ENCODE measurements around the gene COL26A1. TPM values are rescaled to one million over a fixed set of nuclear protein-coding genes. Genes with fewer than 3 reads are reported as not detected.

COL26A1 gene
- total RNA-seq, 4 donors from 2014 or later = 0.20 to 0.30 (median 0.21) TPM; not detected in 1

GRCh38 chr7:101555269-101555920 is 192.7 kb downstream of the COL26A1 start:
- WGBS, 2 donors = 84 to 86% methylated on average over 8 to 12 of the region's 12 CpGs
- no peak overlapping the region for H3K4me3 ChIP-seq
- TF ChIP-seq CTCF (IDR thresholded peaks at IDR 0.05) (no peak), EP300 (IDR thresholded peaks at IDR 0.05) (no peak), POLR2A (IDR thresholded peaks at IDR 0.05) (no peak)
- no peaks in the 10 kb centered on the region for H3K36me3 ChIP-seq
- DNase-seq (ENCODE audit: low spot score in 2 of 2) = no peak
- peaks cover 0 to 8% (median 0%) of the 10 kb centered on the region in 4 donors for H3K4me1 ChIP-seq
- no peaks in the 10 kb centered on the region for H3K9me3 ChIP-seq
- no peak overlapping the region for H3K27ac ChIP-seq
- no peaks in the 10 kb centered on the region for H3K27me3 ChIP-seq

GRCh38 chr7:101555921-101556275 is 193.2 kb downstream of the COL26A1 start:
- WGBS, 2 donors = 67 to 73% methylated on average over 3 of the region's 3 CpGs

GRCh38 chr7:101556453-101556968 is 193.8 kb downstream of the COL26A1 start:
- no peak for DNase-seq (ENCODE audit: low spot score in 2 of 2)
- Histone ChIP-seq H3K36me3 (no peaks in the 10 kb centered on the region), H3K9me3 (no peaks in the 10 kb centered on the region), H3K4me1 (no peaks in the 10 kb centered on the region), H3K27ac (no peak overlapping the region), H3K27me3 (no peaks in the 10 kb centered on the region), H3K4me3 (no peak overlapping the region)
- 87 to 90% methylated on average over 1 of the region's 1 CpG for WGBS, 2 donors
- TF ChIP-seq EP300 (IDR thresholded peaks at IDR 0.05) (no peak), CTCF (IDR thresholded peaks at IDR 0.05) (no peak), POLR2A (IDR thresholded peaks at IDR 0.05) (no peak)

More at GRCh38 chr7:101555921-101556275, 193.2 kb downstream of the COL26A1 start:
- no peaks in the 10 kb centered on the region for H3K27me3 ChIP-seq
- H3K4me3 ChIP-seq = no peak overlapping the region
- peaks cover 0 to 5% (median 0%) of the 10 kb centered on the region in 4 donors for H3K4me1 ChIP-seq
- no peaks in the 10 kb centered on the region for H3K36me3 ChIP-seq
- DNase-seq (ENCODE audit: low spot score in 2 of 2) = no peak
- no peak overlapping the region for H3K27ac ChIP-seq
- no peaks in the 10 kb centered on the region for H3K9me3 ChIP-seq
- no peak for TF ChIP-seq EP300 (IDR thresholded peaks at IDR 0.05)

GRCh38 chr7:101557421-101557820 is 194.7 kb downstream of the COL26A1 start:
- Histone ChIP-seq H3K4me1 (no peaks in the 10 kb centered on the region), H3K27me3 (peaks cover 0 to 5% of the 10 kb centered on the region in 2 donors), H3K27ac (no peak overlapping the region), H3K9me3 (no peaks in the 10 kb centered on the region), H3K36me3 (no peaks in the 10 kb centered on the region), H3K4me3 (no peak overlapping the region)
- TF ChIP-seq EP300 (IDR thresholded peaks at IDR 0.05) (no peak), POLR2A (IDR thresholded peaks at IDR 0.05) (no peak), CTCF (IDR thresholded peaks at IDR 0.05) (no peak)
- WGBS, 2 donors = 76 to 86% methylated on average over 3 to 5 of the region's 8 CpGs
- DNase-seq (ENCODE audit: low spot score in 2 of 2) = no peak

GRCh38 chr7:101557978-101558741 is 195.5 kb downstream of the COL26A1 start:
- Histone ChIP-seq H3K9me3 (no peaks in the 10 kb centered on the region), H3K27ac (no peak overlapping the region), H3K4me3 (no peak overlapping the region), H3K36me3 (no peaks in the 10 kb centered on the region), H3K4me1 (no peaks in the 10 kb centered on the region), H3K27me3 (peaks cover 0 to 12% of the 10 kb centered on the region in 2 donors)
- DNase-seq (ENCODE audit: low spot score in 2 of 2) = no peak
- WGBS, 2 donors = 62 to 76% methylated on average over 5 to 7 of the region's 9 CpGs
- no peak for TF ChIP-seq CTCF (IDR thresholded peaks at IDR 0.05)
- no peak for TF ChIP-seq EP300 (IDR thresholded peaks at IDR 0.05)
- TF ChIP-seq POLR2A (IDR thresholded peaks at IDR 0.05) = no peak
